HG02763 (cell line): ENCODE results near the gene ATXN7L1.

Experiments
- ATAC-seq: cut with Tn5 transposase; IDR thresholded peaks from one replicate; pipeline ENCODE4 v1.9.1; 2021; ENCODE audit warnings: mild to moderate bottlenecking, moderate library complexity; ENCODE audit not compliant: unreplicated experiment

ATXN7L1 gene

DNA sequence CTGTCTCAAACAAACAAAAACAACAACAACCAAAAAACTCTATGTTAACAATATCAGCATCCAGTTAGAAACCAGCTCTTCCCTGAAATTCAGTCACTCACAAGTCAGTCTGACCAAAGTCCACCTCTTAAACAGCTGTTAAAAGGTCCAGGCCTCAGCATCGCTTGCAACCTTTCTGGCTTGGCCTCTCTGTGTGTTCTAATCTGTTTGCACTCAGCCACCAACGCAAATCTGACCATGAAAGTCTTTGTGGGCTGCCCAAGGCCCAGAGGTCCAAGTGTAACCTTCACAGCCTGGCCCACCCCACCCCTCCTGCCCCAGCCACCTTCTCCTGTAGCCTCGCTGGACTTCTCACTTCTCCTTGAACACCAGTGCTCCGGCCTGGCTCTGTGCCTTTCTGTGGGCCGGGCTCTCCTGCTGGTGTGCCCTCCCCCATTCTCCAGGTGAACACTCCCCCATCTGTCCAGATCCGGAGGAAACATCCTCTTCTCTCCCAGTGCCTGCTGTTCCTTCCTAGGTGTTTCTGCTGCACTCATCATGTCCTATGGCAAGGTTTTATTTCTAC is 222.9 kb downstream of the ATXN7L1 start:
- ATAC-seq = no peak

DNA sequence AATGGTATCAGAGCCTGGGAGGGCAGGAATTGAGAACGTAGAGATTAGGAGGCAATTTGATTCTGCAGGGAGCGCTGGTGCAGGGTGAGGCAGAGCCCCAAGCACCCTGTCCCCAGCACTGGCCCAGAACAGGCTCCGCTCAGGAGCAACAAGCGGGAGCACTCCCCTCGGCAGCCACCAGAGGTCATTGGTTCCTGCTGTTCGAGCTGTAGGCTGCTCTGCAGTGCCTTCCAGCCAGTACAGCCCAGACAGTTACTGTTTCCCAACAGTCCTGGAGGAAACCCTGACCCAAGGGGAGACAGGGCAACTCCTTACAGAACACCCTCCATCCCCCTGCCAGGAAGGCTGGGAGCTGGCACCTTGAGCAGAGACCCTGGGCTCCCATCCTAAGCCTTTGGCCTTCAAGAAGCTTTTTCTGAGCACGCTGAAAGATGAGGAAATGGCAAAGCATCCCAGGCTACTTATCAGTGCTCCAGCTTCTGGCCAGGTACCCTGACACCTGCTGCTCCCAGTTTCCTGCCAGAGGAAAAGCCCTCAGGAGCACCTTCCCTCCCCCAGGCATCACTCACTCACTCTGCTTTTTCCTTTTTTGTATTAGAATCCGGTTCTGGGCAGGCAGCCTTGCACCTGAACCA is 223.9 kb downstream of the ATXN7L1 start:
- no peak for ATAC-seq

DNA sequence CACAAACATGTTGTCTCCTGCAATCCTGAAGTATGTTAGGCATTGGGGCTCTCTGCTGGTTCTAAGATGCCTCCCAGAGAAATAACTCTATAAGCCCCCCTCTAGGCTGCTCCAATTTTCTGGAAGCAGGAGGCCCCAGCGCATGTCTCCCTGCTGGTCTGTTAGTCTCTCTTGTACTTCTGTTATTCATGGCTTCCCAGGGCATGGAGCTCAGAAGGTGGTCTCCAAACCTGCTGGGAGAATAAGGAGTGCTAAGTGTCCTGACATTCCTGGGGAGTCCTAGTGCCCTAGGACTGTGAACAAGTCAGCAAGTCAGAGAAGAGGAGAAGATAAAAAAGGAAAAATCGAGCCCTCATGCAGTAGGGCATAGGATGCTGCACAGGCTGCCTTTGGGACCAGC is 224.6 kb downstream of the ATXN7L1 start:
- no peak for ATAC-seq

DNA sequence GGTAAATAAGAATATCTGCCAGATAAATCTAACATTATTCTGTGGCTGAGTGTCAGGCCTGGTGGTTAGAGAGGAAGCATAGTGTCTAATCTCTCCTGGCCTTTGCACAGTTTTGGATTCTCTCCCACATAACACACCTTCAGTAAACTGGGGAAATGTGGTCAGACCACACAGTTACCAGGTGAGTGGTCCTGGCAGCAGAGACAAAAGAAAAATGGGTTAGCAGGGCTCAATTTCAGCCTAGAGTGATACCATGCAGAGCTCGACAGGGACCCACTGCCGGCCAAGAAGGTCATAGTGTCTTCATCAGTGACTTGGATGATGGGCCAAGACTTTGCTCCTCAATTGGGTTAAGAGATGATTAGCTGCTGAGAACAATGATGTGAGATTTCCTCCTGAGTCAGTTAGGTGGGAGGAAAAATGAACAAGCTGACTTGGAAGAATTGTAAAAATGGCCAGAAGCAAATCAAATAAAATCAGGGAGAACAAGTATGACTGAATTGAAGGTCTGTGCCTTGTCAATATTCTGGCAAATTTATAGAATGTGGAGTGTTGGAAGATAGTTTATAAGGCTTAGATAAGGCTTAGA is 225.9 kb downstream of the ATXN7L1 start:
- ATAC-seq = no peak

DNA sequence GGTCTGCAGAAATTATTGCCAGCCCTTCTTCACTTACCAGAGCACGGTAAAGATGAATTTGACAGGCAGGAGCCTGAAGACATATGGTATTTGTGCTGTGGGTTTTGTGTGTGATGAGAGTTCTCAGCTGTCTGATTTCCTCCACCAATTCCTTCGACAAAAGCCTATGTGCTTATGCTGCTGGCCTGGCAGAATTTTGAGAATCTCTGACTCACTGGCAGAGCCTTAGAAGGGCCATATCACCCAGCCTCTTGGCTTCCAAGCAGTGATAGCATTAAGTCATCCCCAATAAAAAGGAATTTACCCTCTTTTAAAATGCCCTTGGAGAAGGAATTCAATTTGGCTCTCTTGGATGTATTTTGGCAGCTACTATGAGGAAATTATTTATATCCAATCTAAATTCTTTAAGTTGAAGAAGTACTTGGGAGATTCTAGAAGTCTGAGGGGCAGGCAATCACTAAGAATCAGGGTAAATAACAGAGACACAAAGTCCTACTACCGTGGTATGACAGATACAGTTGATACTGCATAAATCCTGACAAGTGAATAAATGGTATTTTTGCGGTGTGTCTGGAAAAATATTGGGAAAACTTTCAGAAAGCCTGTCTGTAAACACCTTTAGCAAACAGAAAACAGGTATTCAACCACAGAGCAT is 226.5 kb downstream of the ATXN7L1 start:
- ATAC-seq = no peak

DNA sequence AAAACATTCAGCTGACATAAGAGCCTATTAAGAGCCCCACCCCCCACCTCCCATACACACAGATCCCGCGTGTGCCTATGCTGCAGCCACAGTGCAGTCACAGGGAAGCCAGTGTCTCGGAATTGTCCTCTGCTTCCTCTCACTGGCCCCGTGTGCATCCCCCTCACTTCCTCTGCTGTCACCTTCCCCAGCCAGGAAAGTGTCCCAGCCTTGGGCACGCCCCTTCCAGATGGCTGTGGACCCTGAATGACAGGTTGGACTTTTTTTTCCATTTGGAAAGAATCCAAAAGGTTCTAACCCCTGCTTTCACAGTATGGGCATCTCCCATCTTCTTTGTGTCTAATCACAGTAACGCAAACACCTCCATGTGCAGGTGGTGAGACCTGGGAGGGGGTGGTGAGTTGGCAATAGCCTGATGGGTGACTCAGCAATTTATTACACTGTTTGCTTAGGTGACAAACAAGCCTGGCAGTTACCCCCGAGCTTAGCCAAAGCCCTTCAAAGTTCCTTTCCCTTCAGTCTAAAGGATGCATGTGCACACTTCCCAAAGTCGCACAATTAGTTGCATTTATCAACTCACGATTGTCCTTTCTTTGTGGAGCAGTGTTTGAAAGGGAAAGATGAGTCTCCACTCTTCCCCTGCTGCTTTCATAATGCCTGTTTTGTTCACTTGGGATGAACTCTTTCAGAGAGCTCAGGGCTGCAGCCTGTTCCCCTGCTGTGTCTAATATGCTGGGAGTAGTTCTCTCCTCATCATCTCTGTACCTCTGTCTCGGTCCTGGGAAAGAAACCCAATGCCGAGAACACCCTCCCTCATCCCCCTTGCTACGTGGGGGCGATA is 227.6 kb downstream of the ATXN7L1 start:
- ATAC-seq = no peak

DNA sequence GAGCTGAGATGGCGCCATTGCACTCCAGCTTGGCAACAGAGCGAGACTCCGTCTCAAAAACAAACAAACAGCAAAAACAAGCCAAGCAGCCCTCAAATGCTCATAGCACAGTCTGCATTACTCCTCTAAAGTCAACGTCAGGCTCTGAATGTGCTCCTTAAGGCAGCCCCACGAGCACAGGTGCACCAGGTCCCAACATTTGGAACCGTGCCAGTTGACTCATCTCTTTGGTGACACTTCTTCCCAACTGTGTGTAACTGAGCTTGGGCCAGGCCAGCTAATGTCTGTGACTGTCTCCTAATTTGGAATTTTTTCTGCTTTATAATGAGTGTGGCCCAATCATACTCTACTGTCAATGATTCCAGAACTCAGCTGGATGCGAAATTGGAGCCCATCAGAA is 228.8 kb downstream of the ATXN7L1 start:
- no peak for ATAC-seq

DNA sequence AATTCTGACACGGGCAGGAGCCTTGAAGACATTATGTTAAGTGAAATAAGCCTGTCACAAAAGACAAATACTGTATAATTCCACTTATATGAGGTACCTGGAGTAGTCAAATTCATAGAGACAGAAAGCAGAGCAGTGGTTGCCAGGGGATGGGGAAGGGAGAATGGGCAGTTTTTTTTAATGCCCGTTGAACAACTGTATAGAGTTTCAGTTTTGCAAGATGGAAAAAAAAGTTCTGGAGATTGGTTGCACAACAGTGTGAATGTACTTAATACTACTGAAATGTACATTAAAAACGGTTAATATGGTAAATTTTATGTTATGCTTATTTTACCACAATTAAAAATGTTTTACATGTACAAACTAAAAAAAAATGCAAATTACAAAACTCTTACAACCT is 231.5 kb downstream of the ATXN7L1 start:
- ATAC-seq = no peak

DNA sequence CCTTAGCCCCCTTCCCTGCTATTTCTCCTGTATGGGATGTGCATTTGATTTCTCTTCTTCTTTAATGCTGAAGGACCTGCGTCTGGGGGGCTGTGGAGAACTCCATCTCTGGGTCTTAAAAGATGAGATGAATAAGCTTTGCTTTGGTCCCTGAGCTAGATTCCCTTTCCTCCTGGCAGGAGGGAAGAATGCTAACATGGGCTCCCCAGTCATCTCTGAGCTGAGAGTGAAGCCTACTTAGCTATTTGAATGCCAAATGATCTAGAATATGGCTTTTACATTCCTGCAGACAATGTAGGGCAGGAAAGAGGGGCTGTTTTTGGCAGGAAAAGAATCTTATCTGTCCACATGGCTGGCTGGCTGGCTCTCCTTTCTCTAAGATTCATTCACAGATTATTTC is 232.5 kb downstream of the ATXN7L1 start:
- no peak for ATAC-seq

DNA sequence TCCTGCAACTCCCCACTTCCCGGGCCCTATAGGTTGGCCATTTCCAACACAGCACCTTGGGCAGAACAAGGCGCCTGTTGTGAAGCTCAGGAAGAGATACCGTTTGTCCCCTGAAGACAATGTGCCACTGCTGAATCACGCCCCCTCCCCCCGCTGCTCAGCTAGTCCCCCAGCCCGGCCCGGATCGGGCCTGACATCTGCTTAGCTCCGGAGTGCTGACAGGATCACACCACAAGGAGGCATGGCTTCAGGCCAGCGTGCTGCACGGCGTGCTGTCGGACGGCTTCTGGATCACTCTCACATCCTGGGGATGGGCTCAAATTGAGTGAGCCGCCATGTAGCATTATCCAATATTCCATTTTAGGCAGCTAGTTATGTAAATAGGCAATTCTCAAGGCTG is 233.0 kb downstream of the ATXN7L1 start:
- no peak for ATAC-seq

DNA sequence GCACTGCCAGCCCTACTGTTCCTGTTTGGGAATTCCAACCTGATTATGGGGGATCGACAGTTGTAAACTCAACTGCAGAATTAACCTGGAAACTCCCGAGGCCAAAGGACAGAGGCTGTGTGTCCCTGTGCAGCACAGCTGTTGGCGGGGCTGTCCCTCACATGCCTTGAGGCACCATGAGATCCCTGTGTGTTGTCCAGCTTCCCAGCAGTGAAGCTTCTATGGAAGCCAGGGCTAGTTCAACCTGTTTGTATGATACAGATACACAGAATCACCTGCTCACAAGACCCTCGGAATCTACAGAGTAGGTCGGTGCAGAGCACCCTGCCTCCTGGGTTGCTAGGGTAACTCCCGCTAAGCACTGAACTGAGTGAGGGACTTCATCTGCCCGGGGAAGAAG is 234.1 kb downstream of the ATXN7L1 start:
- ATAC-seq = no peak

DNA sequence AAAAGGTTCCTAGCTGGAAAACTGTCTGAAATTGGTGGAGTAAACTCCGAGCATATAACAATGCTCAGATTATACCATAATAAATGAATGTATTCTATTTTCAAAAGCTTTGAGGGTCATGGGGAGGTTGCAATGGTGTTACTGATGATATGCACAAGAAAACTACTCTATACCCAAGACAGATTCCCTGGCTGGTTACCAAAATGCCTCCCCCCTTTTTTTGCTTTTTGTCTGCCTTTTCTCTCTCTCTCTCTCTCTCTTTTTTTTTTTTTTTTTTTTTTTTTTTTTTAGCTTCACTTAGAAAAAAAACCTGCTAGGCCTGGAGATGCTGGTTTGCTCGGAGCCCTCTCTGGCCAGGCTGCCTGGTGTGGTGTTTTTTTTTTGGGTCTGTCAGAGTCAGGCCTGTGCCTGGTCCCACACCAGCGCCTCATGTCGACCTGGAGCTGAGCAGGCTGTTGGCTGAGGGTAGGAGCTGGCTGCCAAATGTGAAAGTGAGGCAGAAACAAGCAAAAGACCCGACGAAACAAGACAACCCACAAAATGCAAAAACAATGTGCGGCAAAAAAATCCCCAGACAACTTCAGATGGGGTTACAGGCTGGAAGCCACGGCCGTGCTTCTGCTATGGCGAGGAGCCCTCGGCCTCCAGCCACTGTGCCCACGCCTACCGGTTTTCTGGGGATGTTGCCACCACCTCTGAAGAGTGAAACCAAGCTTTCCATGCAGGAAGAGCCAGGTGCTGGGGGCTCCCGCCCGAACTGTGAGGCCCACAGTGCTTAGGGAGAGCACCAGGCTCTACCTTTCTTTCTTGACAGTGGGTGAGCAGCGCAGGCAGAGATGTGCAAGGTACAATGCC is 235.2 kb downstream of the ATXN7L1 start:
- no peak for ATAC-seq

DNA sequence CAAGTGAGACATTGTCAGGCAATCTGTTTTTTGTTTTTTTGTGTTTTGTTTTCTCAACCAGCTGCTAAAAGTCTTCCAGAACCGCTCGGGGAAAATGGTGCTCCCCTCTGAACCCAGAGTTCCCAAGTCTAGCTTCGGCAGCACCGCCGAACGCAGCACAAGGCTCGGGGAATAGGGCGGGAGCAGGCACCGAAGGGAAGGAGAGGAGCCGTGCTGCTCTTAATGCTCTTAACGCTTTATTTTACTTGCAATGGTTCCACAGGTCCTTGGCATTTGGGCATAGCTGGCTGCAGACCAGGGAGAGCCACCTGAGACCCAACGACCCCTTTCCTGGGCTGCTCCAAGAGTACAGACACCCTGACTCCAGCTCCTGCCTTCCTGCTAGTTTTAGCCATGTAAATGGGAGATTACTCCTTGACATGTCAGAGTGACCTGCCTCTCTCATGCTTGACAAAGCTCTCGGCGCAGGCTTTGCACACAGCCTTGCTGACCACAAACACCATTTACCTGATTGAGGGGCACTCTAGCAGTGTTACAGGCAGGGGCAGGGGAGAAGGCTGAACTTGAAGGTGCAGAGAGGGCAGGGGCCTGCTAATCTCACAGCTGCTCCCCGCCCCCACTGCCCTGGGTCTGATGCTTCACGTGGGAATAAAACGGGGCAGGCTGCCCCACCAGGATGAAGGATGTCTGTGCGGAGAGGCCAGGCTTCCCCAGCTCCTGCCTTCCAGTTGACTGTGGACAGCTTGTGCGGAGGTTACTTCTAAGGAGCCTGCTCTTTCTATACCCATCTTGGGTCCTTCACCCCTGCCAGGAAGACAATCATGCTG is 236.5 kb downstream of the ATXN7L1 start:
- no peak for ATAC-seq

DNA sequence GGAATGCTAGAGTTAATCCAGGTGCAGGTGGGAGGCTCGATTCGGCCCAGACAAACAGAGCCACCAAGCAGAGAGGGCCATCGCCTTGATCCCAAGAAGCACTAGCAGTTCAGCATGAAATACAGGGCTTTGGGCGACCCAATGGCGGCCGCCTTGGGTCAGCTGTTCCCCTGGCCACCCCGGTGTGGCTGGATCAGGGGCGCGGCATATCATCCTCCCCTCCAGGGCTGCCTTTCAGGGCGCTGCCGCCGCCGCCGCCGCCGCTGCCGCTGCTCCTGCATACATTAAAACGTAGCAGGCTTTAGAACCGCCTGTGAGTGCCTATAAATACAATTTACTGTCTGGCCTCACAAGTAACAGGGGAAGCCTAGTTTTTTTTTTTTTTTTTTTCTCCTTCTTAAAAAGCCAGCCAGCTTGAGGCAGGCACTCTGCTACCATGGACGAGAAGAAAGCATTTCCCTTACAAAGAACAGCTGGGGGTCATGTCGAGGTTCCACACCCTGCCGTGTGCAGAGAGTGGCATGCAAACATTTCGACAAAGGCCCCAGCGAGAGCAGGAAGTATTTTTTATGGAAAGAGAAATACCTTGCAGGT is 237.4 kb downstream of the ATXN7L1 start:
- ATAC-seq = no peak

DNA sequence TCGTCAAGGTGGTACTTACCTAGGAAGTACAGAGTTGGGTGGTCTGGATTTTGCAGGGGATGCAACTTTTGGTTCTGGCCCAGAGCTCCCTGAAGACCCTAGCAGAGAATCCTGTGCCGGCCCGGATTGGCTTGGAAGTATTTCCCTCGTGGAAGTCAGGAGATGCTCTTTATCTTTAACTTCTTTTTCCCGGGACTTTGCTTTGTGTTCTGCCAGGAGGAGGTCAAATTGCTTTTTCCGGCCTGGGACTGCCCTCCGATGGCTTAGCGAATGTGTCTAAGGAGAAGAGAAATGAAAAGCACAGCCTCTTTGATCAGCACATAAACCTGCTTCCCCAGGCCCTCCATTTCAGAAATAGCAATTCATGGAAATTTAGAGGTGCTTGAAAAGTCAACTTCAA is 238.1 kb downstream of the ATXN7L1 start:
- no peak for ATAC-seq

DNA sequence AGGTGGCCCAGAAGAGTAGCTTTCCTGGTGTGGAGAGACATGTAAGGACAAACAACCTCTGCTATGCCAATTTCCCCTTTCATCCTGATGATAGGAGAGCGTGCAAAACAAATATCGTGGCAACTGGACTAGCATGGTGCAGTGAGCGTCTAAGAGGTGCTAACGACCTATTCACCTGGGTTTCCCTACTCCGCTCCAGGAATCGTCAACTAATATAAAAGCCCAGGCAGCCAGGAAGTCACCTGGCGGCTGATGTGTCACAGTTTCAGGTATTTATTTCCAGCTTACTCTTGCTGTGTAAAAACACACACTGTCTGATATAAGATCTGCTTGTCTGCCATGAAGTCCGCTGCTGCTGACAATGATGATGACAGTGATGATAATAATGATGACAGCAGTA is 238.6 kb downstream of the ATXN7L1 start:
- no peak for ATAC-seq

DNA sequence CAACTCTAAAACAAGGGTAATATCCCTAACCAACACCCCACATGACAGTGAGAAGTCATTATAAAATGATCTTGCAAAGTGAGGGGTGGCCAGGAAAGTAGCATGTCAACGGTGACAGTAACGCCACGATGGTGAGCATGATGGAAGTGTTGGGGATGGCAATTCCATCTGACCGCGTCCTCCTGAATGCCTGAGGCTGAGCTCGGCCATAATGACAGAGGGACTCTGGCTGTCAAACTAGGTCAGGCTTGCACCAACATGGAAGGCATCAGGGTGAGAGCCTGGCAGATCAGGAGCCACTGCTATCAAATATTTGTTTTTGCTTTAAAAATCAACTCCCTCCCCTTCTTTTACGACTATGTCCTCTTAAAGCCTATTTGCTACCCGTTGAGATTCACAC is 239.4 kb downstream of the ATXN7L1 start:
- ATAC-seq = no peak

DNA sequence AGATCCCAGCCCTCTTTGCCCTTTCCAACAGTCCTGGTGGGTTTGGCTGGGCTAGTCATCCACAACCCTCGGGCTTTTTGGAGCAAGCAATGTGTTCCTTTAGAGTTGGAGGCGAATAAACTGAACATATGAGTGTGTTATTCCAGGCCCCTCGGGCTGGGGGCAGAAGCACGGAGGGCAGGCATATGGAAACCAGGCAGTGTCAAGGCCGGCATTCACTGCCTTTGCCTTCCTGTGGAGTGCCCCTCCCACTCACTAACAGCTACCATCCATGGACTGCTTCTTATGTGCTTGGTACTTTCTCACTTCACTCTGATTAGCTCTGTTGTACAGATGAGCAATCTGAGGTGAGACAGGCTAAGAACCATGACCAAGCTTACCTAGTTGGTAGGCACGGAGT is 241.2 kb downstream of the ATXN7L1 start:
- ATAC-seq = no peak

DNA sequence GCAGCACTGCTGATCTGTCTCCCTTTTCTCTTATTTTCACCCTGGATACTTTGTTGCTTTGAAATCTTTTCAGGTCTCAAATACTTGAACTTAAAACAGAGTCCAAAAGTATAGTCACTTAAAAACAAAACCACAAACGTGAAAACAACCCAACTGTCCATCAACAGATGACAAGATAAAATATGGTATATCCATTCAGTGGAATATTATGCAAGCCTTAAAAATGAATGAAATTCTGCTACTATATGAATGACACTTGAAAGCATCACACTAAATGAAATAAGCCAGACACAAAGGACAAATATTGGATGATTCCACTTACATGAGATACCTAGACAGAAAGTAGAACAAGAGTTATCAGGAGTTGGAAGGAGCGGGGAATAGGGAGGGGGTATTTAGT is 250.4 kb downstream of the ATXN7L1 start:
- ATAC-seq = no peak
